HepG2 (cell line): ENCODE data around the gene CATSPERD. TPM values are rescaled to one million over a fixed set of nuclear protein-coding genes. Genes with fewer than 3 reads are reported as not detected.

Source experiments
- ATAC-seq: fragments of 200-7000 bp; cut with Tn5 transposase; 3 replicates; pipeline ENCODE4 v1.9.1; 2020; ENCODE audit warnings: mild to moderate bottlenecking, moderate library complexity
- BruUV-seq: library from RNA; stranded (reverse); fragments of 400-500 nt; replicated peaks from 2 replicates; lab custom pipeline; 2021; lab: Mats Ljungman, UMichigan
- CTCF ChIA-PET: fragments of 300-600 bp; formaldehyde crosslinking; extraction: SDS; loops from one replicate; lab custom pipeline; 2021; ENCODE audit warnings: low total read pairs, inconsistent platforms, low intra/inter-chr PET ratio; lab: Yijun Ruan, JAX
- POLR2A ChIA-PET: fragments of 350-600 bp; sonication (Branson Sonifier 250); formaldehyde crosslinking; loops from one replicate; lab custom pipeline; 2020; ENCODE audit warnings: antibody characterized with exemption, inconsistent platforms; lab: Yijun Ruan, JAX
- DNase-seq: peaks from one replicate; pipeline ENCODE4 v3.0.0-alpha.2; 2015; ENCODE audit warnings: low spot score
- FAIRE-seq: peaks from 3 replicates; lab custom pipeline; 2011; peaks lifted over from hg19 to GRCh38; lab: Jason Lieb, UNC
- H2AFZ ChIP-seq: one replicate; pipeline ENCODE4 v1.6.1; 2011; ENCODE audit warnings: low read length, inconsistent platforms
- H3K27ac ChIP-seq: fragments of 300-600 bp; 3 replicates; pipeline ENCODE4 v1.8.0; 2011; ENCODE audit warnings: mixed run types, mild to moderate bottlenecking, mixed read lengths, low read length, inconsistent platforms; ENCODE audit not compliant: insufficient read depth; ENCODE audit errors: extremely low read length
- H3K27me3 ChIP-seq, 2 experiments: fragments of 200-600 bp in 1 of 2; 2 replicates in 1 of 2; 3 replicates in 1 of 2; pipeline versions ENCODE4 v1.6.0 to v1.8.0; 2011; ENCODE audit warnings: low read length in 2 of 2, mild to moderate bottlenecking in 2 of 2, moderate library complexity in 2 of 2, inconsistent platforms in 1 of 2; ENCODE audit not compliant: insufficient read depth in 2 of 2, control insufficient read depth in 1 of 2
- H3K36me3 ChIP-seq, 2 experiments: fragments of 200-600 bp in 1 of 2; replicated peaks in 1 of 2; 2 replicates in 1 of 2; 3 replicates in 1 of 2; pipeline versions ENCODE4 v1.5.1 to v1.8.0; 2011; ENCODE audit warnings: low read length in 2 of 2, inconsistent platforms in 1 of 2; ENCODE audit not compliant: insufficient read depth in 2 of 2, control insufficient read depth in 1 of 2
- H3K4me1 ChIP-seq: 2 replicates; pipeline ENCODE4 v1.5.1; 2012; ENCODE audit warnings: low read length, inconsistent platforms; ENCODE audit not compliant: insufficient read depth
- H3K4me2 ChIP-seq: 2 replicates; pipeline ENCODE4 v1.6.0; 2011; ENCODE audit warnings: low read depth, low read length, inconsistent platforms
- H3K4me3 ChIP-seq, 3 experiments: fragments of 200-600 bp in 1 of 3; sonication (generic), shearing (Covaris generic) in 1 of 3; replicated peaks in 1 of 3; 2 replicates each; pipeline ENCODE4 v1.5.1; 2011 to 2016; ENCODE audit warnings: low read length in 3 of 3, inconsistent platforms in 2 of 3, low read depth in 2 of 3, mild to moderate bottlenecking in 2 of 3, control low read depth in 1 of 3, mixed read lengths in 1 of 3; ENCODE audit not compliant: insufficient read depth in 1 of 3
- H3K79me2 ChIP-seq: one replicate; pipeline ENCODE4 v1.6.1; 2011; ENCODE audit warnings: low read length, inconsistent platforms; ENCODE audit not compliant: insufficient read depth
- H3K9ac ChIP-seq: 2 replicates; pipeline ENCODE4 v1.6.0; 2011; ENCODE audit warnings: mild to moderate bottlenecking, low read depth, low read length, inconsistent platforms; ENCODE audit not compliant: insufficient read depth
- H3K9me3 ChIP-seq: 2 replicates; pipeline ENCODE4 v1.5.1; 2012; ENCODE audit warnings: mild to moderate bottlenecking, low read length
- H4K20me1 ChIP-seq: 2 replicates; pipeline ENCODE4 v1.6.0; 2011; ENCODE audit warnings: inconsistent platforms, mild to moderate bottlenecking, low read length, moderate library complexity; ENCODE audit not compliant: insufficient read depth
- AGO2 ChIP-seq: fragments of 200-400 bp; formaldehyde crosslinking; optimal IDR thresholded peaks from 2 replicates; pipeline ENCODE3; 2017; ENCODE audit warnings: mild to moderate bottlenecking, low read depth, low read length, moderate library complexity
- CBX5 ChIP-seq: sonication (generic); formaldehyde crosslinking; IDR thresholded peaks from 2 replicates; pipeline ENCODE4 v1.4.0; 2020; ENCODE audit warnings: missing genetic modification reagents, borderline replicate concordance
- HNRNPK ChIP-seq: fragments of 200-400 bp; formaldehyde crosslinking; IDR thresholded peaks from 2 replicates; pipeline ENCODE4 v1.6.1; 2018; ENCODE audit warnings: low read length, low read depth, moderate library complexity, mild to moderate bottlenecking; ENCODE audit not compliant: poor library complexity, severe bottlenecking
- MYC ChIP-seq: sonication (generic); formaldehyde crosslinking; IDR thresholded peaks from 2 replicates; pipeline ENCODE4 v1.9.0; 2021; ENCODE audit warnings: missing genetic modification reagents, borderline replicate concordance
- POLR2A ChIP-seq, 2 experiments: IDR thresholded peaks; 2 replicates each; pipeline ENCODE4 v1.6.1; 2011; ENCODE audit warnings: low read depth in 2 of 2, low read length in 2 of 2, mild to moderate bottlenecking in 1 of 2, moderate library complexity in 1 of 2; ENCODE audit not compliant: insufficient read depth in 1 of 2
- POLR2G ChIP-seq: fragments of 200-400 bp; formaldehyde crosslinking; IDR thresholded peaks from 2 replicates; pipeline ENCODE4 v1.6.1; 2018; ENCODE audit warnings: mild to moderate bottlenecking, low read depth, low read length, moderate library complexity
- RBFOX2 ChIP-seq: fragments of 200-400 bp; formaldehyde crosslinking; IDR thresholded peaks from 2 replicates; pipeline ENCODE4 v1.6.1; 2017; ENCODE audit warnings: low read depth, mild to moderate bottlenecking, low read length
- RBM22 ChIP-seq: fragments of 200-400 bp; formaldehyde crosslinking; optimal IDR thresholded peaks from 2 replicates; pipeline ENCODE3; 2017; ENCODE audit warnings: mild to moderate bottlenecking, low read length, moderate library complexity
- TERF1 ChIP-seq: sonication (generic); formaldehyde crosslinking; IDR thresholded peaks from 2 replicates; pipeline ENCODE4 v1.8.0; 2022; ENCODE audit warnings: mild to moderate bottlenecking, missing genetic modification reagents, moderate library complexity
- ZNF101 ChIP-seq: sonication (generic); formaldehyde crosslinking; IDR thresholded peaks from 2 replicates; pipeline ENCODE4 v1.4.0; 2020; ENCODE audit warnings: mild to moderate bottlenecking, low read depth, missing genetic modification reagents, borderline replicate concordance
- ZNF558 ChIP-seq: sonication (generic); formaldehyde crosslinking; IDR thresholded peaks from 2 replicates; pipeline ENCODE4 v1.9.0; 2022; ENCODE audit warnings: mild to moderate bottlenecking, missing genetic modification reagents, borderline replicate concordance
- WGBS: methylation state at CpG from one replicate; pipeline ENCODE4 v1.1.6; 2017; ENCODE audit warnings: low lambda C conversion rate; 5-methylcytosine and 5-hydroxymethylcytosine counted together
- in situ Hi-C: cut with HindIII; loops from 2 replicates; pipeline ENCODE4 v1.10.0; 2017; ENCODE audit warnings: low pct_unique_long_range_greater_than_20kb; ENCODE audit not compliant: extremely low pct_ligation_motif_present
- intact Hi-C: fragments of 100-400 bp; cut with micrococcal nuclease; formaldehyde crosslinking; loops from one replicate; pipeline ENCODE4 v1.10.0; 2022; ENCODE audit not compliant: unreplicated experiment
- polyA plus RNA-seq, 8 experiments: library from polyadenylated mRNA; depleted of rRNA in 3 of 8; stranded (reverse) in 7 of 8; unstranded in 1 of 8; fragments of >200 nt; fragmentation: Illumina TruSeq in 4 of 8; extraction: Trizol in 4 of 8; gene quantifications; 2 replicates each; pipeline versions ENCODE4 v1.2.1 to v1.2.3, GENCODE V29; 2011 to 2016; ENCODE audit warnings: low read depth in 4 of 8, missing spikeins in 1 of 8, mixed read lengths in 1 of 8; ENCODE audit not compliant: insufficient read depth in 1 of 8
- total RNA-seq, 5 experiments: library from RNA; depleted of rRNA; stranded (reverse); fragments of >200 nt; fragmentation: Illumina TruSeq; extraction: Trizol; gene quantifications; 2 replicates each; pipeline ENCODE4 v1.2.3, GENCODE V29; 2016; ENCODE audit warnings: low read depth in 1 of 5
- TF ChIP-seq, protein P1 (sequence below): IDR thresholded peaks from 2 replicates; pipeline ENCODE4 v1.6.1; 2016; ENCODE audit warnings: low read depth
- TF ChIP-seq, protein P2 (sequence below): sonication (generic); formaldehyde crosslinking; IDR thresholded peaks from 2 replicates; pipeline ENCODE4 v1.4.0; 2020; ENCODE audit warnings: missing genetic modification reagents

Gene CATSPERD
- total and polyA plus RNA-seq, 2 of the 13 experiments (the other 11 are each of a cell fraction or from before 2014, with no cell fraction given): 0.04 TPM; not detected in 1

DNA sequence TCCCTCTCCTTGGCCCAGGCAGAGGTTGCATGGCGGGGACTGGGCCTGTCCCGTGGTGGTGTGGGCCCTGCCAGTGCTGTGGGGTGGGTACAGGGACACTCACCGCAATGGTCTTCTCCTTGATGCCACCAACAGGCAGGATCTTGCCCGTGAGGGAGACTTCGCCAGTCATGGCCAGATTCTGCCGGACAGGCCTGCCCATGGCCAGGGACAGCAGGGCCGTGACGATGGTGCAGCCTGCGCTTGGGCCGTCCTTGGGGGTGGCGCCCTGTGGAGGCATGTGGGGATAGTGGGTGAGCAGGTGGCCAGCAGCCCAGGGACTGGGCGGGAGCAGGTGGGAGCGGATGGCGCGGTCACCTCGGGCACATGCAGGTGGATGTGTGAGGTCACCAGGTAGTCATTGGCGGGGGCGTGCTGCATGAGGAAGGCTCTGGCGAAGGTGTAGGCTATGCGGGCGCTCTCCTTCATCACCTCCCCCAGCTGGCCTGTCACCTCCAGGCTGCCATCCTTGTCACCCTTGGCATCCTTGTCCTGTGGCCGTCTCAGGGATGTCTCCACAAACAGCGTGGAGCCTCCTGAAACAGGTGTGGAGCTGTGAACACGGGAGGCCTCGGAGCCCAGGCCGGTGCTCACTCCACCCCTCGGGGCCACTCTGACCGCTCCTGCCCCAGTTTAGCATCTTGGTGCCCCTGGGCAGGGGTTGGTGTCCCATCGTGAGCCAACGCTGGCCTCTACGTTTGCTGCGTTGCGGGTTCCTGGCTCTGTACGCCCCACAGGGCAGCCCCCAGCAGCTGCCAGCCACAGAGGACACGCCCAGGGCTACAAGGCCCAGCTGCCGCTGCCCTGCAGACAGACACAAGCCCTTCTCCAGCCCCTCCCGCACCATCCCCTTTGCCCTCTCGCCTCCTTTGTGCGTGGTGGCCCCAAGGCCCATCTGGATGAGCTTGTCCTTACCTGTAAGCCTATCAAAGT, 27.0 kb upstream of the CATSPERD start (continued):
- peak; percentile 67; the same call in 1 of the 2 replicates for TF ChIP-seq TERF1 (CRISPR knock-in tag)
- TF ChIP-seq CBX5 (CRISPR knock-in tag): 0 out of 2 replicates have a peak, but pooled peaks have one; percentile 2

DNA sequence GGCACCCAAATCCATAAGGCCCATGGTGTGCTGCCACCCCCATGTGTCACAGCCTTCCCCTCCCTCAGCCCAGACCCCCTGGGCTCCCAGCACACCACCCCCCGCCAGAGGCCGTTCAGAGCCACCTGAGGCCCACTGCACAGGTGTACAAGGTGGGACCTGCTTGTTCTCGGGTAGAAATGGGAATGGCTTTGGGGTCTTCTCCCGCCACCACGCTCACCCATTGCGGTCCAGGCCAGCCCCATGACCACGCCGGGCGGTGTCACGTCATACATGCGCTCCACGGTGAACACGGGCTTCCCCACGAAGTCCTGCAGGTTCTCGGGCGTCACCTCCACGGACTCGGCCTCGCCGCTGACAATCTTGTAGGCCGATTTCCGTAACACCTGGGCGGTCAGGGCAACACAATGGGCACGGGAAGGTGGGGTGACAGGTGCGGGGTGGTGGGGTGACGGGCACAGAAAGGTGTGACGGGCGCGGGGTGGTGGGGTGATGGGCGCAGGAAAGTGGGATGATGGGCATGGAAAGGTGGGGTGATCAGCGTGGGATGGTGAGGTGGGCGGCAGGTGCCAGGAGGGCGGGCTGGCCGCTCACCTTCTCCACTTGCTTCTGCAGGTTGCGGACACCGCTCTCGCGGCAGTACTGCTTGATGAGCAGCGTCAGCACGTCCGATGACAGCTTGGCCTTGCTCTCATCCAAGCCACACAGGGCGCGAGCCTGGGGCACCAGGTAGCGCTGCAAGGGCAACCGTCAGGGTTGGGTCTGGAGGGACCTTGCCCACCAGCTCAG, 26.1 kb upstream of the CATSPERD start:
- ChIA-PET CTCF (no interaction called here), POLR2A (interaction anchor here (0.7 kb wide), 1 partner anchor 24 kb away, joined by 4 read pairs; no protein-coding TSS in a partner anchor)
- no peaks in the 10 kb centered on the region; a peak in 1 of 5 replicates for H3K27me3 ChIP-seq
- no peak overlapping the region for H3K27ac ChIP-seq
- DNase-seq: no peak
- no peak overlapping the region for H2AFZ ChIP-seq
- intact Hi-C loops: no loop called here
- no TSS peak for BruUV-seq
- in situ Hi-C loops: no loop called here
- no peak for ATAC-seq
- TF ChIP-seq ZNF101 (no peak), POLR2A (IDR thresholded peaks at IDR 0.05; ENCODE audit: insufficient read depth in 1 of 2, low read depth in 2 of 2, low read length in 2 of 2) (peak in 1 of 2 experiments; percentile 47; a peak in 3 of 4 replicates), MYC (CRISPR knock-in tag) (0 out of 2 replicates have a peak, but pooled peaks have one; percentile 17), HNRNPK (peak; percentile 46), RBFOX2 (peak; percentile 68), POLR2G (peak; percentile 13; the same call in 1 of the 2 replicates), RBM22 (peak; percentile 52), ZNF558 (CRISPR knock-in tag) (no peak), AGO2 (peak; percentile 60)
- TF ChIP-seq, protein P1, sequence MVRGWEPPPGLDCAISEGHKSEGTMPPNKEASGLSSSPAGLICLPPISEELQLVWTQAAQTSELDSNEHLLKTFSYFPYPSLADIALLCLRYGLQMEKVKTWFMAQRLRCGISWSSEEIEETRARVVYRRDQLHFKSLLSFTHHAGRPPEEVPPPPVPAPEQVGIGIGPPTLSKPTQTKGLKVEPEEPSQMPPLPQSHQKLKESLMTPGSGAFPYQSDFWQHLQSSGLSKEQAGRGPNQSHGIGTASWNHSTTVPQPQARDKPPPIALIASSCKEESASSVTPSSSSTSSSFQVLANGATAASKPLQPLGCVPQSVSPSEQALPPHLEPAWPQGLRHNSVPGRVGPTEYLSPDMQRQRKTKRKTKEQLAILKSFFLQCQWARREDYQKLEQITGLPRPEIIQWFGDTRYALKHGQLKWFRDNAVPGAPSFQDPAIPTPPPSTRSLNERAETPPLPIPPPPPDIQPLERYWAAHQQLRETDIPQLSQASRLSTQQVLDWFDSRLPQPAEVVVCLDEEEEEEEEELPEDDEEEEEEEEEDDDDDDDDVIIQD (CRISPR knock-in tag): no peak
- TF ChIP-seq, protein P2, sequence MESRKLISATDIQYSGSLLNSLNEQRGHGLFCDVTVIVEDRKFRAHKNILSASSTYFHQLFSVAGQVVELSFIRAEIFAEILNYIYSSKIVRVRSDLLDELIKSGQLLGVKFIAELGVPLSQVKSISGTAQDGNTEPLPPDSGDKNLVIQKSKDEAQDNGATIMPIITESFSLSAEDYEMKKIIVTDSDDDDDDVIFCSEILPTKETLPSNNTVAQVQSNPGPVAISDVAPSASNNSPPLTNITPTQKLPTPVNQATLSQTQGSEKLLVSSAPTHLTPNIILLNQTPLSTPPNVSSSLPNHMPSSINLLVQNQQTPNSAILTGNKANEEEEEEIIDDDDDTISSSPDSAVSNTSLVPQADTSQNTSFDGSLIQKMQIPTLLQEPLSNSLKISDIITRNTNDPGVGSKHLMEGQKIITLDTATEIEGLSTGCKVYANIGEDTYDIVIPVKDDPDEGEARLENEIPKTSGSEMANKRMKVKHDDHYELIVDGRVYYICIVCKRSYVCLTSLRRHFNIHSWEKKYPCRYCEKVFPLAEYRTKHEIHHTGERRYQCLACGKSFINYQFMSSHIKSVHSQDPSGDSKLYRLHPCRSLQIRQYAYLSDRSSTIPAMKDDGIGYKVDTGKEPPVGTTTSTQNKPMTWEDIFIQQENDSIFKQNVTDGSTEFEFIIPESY (CRISPR knock-in tag): peak; percentile 70; the same call in 1 of the 2 replicates
- H3K4me1 ChIP-seq: peaks cover 14% of the 10 kb centered on the region; the same call in 1 of the 2 replicates
- H3K79me2 ChIP-seq: peaks cover 35% of the 10 kb centered on the region
- H3K9me3 ChIP-seq: no peaks in the 10 kb centered on the region
- FAIRE-seq: no peak
- 95% methylated on average over 33 of the region's 45 CpGs for WGBS
- H3K4me2 ChIP-seq: no peak overlapping the region
- peaks cover 32 to 74% of the 10 kb centered on the region in 2 experiments for H3K36me3 ChIP-seq
- peaks cover 38% of the 10 kb centered on the region for H4K20me1 ChIP-seq
- no peak overlapping the region for H3K4me3 ChIP-seq
- H3K9ac ChIP-seq: no peak overlapping the region
